Breast epithelium (tissue), 3 donors: ENCODE results near the gene OGFOD3.

Experiments
- CTCF ChIP-seq, 3 donors: fragments of 450-650 bp; IDR thresholded peaks; one replicate each; pipeline ENCODE4 v1.5.1; 2016 to 2017; ENCODE audit warnings: antibody characterized with exemption in 3 of 3, mild to moderate bottlenecking in 3 of 3, moderate library complexity in 3 of 3
- POLR2A ChIP-seq: fragments of 450-650 bp; IDR thresholded peaks from one replicate; pipeline ENCODE4 v1.6.1; 2016; ENCODE audit warnings: antibody characterized with exemption, mild to moderate bottlenecking, moderate library complexity

DNA sequence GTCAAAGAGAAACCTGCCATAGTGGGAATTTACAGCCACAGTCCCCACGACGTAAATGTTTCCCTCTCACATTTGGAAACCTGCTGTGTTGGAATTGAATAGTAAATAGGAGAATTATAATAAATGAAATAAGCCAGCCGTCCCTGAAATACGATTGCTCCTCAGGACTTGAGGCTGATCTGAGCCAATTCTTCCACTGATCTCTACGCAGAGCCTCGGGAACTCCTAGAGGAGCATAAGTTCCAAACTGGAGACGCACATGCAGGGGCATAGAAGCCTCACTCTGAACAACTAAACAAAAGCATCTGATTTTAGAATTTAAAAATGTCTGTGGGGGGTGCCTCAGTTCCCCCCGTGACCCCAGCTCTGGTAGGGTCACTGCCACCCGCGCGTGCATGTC, 69.5 kb downstream of the OGFOD3 start:
- TF ChIP-seq CTCF (IDR thresholded peaks at IDR 0.05) (no peak), POLR2A (no peak)
